Activated T-cell treated with anti-CD3 and anti-CD28 coated beads, Interleukin-2, amount 50 U/mL, for 4 hours (primary cell): ENCODE results near the gene DHRS9. TPM values are rescaled to one million over a fixed set of nuclear protein-coding genes. Genes with fewer than 3 reads are reported as not detected.

Experiments used
- ATAC-seq, 2 donors: fragments of 200-7000 bp; cut with Tn5 transposase; one replicate each; pipeline ENCODE4 v1.10.0; 2021
- DNase-seq: peaks from one replicate; pipeline ENCODE4 v3.0.0-alpha.2; 2020
- H3K27me3 Mint-ChIP-seq: one replicate; pipeline ENCODE4 v1.8.0; 2021; ENCODE audit warnings: low read depth, mixed read lengths
- H3K36me3 Mint-ChIP-seq: one replicate; pipeline ENCODE4 v1.8.0; 2022; ENCODE audit warnings: mixed read lengths; ENCODE audit not compliant: insufficient read depth
- H3K4me1 Mint-ChIP-seq: one replicate; pipeline ENCODE4 v1.8.0; 2021; ENCODE audit warnings: low read depth, mixed read lengths
- H3K4me3 Mint-ChIP-seq: one replicate; pipeline ENCODE4 v1.8.0; 2021; ENCODE audit warnings: mild to moderate bottlenecking, moderate library complexity, mixed read lengths
- H3K9me3 Mint-ChIP-seq: one replicate; pipeline ENCODE4 v1.8.0; 2021; ENCODE audit warnings: mixed read lengths
- total RNA-seq, 3 donors: library from RNA; stranded (reverse); gene quantifications; one replicate each; pipeline ENCODE4 v1.2.1, GENCODE V29; 2021

Gene DHRS9
- total RNA-seq, 3 donors from 2014 or later, result 3.6 to 4.6 (median 3.9) TPM

GRCh38 chr2:169073963-169074751, 4.8 kb downstream of the DHRS9 start:
- H3K4me1 Mint-ChIP-seq, result peaks cover 21% of the 10 kb centered on the region
- no peaks in the 10 kb centered on the region for H3K27me3 Mint-ChIP-seq
- ATAC-seq (peak; percentile 81 to 85), DNase-seq (no peak)
- H3K36me3 Mint-ChIP-seq, result no peaks in the 10 kb centered on the region
- H3K4me3 Mint-ChIP-seq, result no peak overlapping the region
- no peaks in the 10 kb centered on the region for H3K9me3 Mint-ChIP-seq

- no peaks in the 10 kb centered on the region for H3K9me3 Mint-ChIP-seq
- DNase-seq, result no peak
- H3K4me3 Mint-ChIP-seq, result no peak overlapping the region
- peaks cover 13% of the 10 kb centered on the region for H3K4me1 Mint-ChIP-seq
- no peaks in the 10 kb centered on the region for H3K36me3 Mint-ChIP-seq
- no peak for ATAC-seq
- no peaks in the 10 kb centered on the region for H3K27me3 Mint-ChIP-seq
These were observed 8.4 kb downstream of the DHRS9 start for GRCh38 chr2:169077674-169078240.

GRCh38 chr2:169080250-169081069, 11.1 kb downstream of the DHRS9 start:
- H3K4me1 Mint-ChIP-seq, result peaks cover 2% of the 10 kb centered on the region
- no peak overlapping the region for H3K4me3 Mint-ChIP-seq
- peaks cover 2% of the 10 kb centered on the region for H3K27me3 Mint-ChIP-seq
- no peak for DNase-seq
- no peaks in the 10 kb centered on the region for H3K9me3 Mint-ChIP-seq
- ATAC-seq, result no peak
- H3K36me3 Mint-ChIP-seq, result no peaks in the 10 kb centered on the region

- H3K36me3 Mint-ChIP-seq, result no peaks in the 10 kb centered on the region
- no peak for ATAC-seq
- no peak overlapping the region for H3K4me3 Mint-ChIP-seq
- no peaks in the 10 kb centered on the region for H3K9me3 Mint-ChIP-seq
- no peak for DNase-seq
- peaks cover 4% of the 10 kb centered on the region for H3K27me3 Mint-ChIP-seq
- H3K4me1 Mint-ChIP-seq, result peaks cover 2% of the 10 kb centered on the region
These were observed 12.2 kb downstream of the DHRS9 start for GRCh38 chr2:169081551-169081950.

- no peak overlapping the region for H3K4me3 Mint-ChIP-seq
- H3K27me3 Mint-ChIP-seq, result peaks cover 4% of the 10 kb centered on the region
- DNase-seq (no peak), ATAC-seq (peak in 1 of 2 donors; percentile 46)
- no peaks in the 10 kb centered on the region for H3K36me3 Mint-ChIP-seq
- peaks cover 2% of the 10 kb centered on the region for H3K4me1 Mint-ChIP-seq
- H3K9me3 Mint-ChIP-seq, result no peaks in the 10 kb centered on the region
These were observed 13.6 kb downstream of the DHRS9 start for GRCh38 chr2:169082995-169083394.

GRCh38 chr2:169086893-169087467, 17.6 kb downstream of the DHRS9 start:
- Mint-ChIP-seq H3K36me3 (no peaks in the 10 kb centered on the region), H3K4me3 (no peak overlapping the region), H3K4me1 (peaks cover 2% of the 10 kb centered on the region), H3K27me3 (peaks cover 4% of the 10 kb centered on the region), H3K9me3 (no peaks in the 10 kb centered on the region)
- ATAC-seq (no peak), DNase-seq (no peak)

GRCh38 chr2:169087757-169088379, 18.5 kb downstream of the DHRS9 start:
- Mint-ChIP-seq H3K27me3 (peaks cover 4% of the 10 kb centered on the region), H3K4me3 (no peak overlapping the region), H3K36me3 (no peaks in the 10 kb centered on the region), H3K9me3 (no peaks in the 10 kb centered on the region), H3K4me1 (peaks cover 2% of the 10 kb centered on the region)
- ATAC-seq (no peak), DNase-seq (no peak)

GRCh38 chr2:169089182-169089581, 19.8 kb downstream of the DHRS9 start:
- Mint-ChIP-seq H3K9me3 (no peaks in the 10 kb centered on the region), H3K4me1 (no peaks in the 10 kb centered on the region), H3K36me3 (no peaks in the 10 kb centered on the region), H3K4me3 (no peak overlapping the region), H3K27me3 (peaks cover 4% of the 10 kb centered on the region)
- DNase-seq, result no peak
- no peak for ATAC-seq

GRCh38 chr2:169090133-169090820, 20.9 kb downstream of the DHRS9 start:
- Mint-ChIP-seq H3K4me3 (no peak overlapping the region), H3K36me3 (no peaks in the 10 kb centered on the region), H3K27me3 (peaks cover 2% of the 10 kb centered on the region), H3K9me3 (no peaks in the 10 kb centered on the region), H3K4me1 (peaks cover under 1% of the 10 kb centered on the region)
- DNase-seq, result no peak
- no peak for ATAC-seq

- Mint-ChIP-seq H3K36me3 (no peaks in the 10 kb centered on the region), H3K4me3 (no peak overlapping the region), H3K9me3 (no peaks in the 10 kb centered on the region), H3K27me3 (peaks cover 2% of the 10 kb centered on the region), H3K4me1 (peaks cover 10% of the 10 kb centered on the region)
- no peak for DNase-seq
- ATAC-seq, result no peak
These were observed 21.9 kb downstream of the DHRS9 start for GRCh38 chr2:169091256-169091655.

GRCh38 chr2:169091761-169092519, 22.6 kb downstream of the DHRS9 start:
- Mint-ChIP-seq H3K4me3 (no peak overlapping the region), H3K4me1 (peaks cover 10% of the 10 kb centered on the region), H3K27me3 (no peaks in the 10 kb centered on the region), H3K9me3 (no peaks in the 10 kb centered on the region), H3K36me3 (no peaks in the 10 kb centered on the region)
- DNase-seq, result no peak
- no peak for ATAC-seq

GRCh38 chr2:169093535-169093934, 24.2 kb downstream of the DHRS9 start:
- H3K9me3 Mint-ChIP-seq, result no peaks in the 10 kb centered on the region
- H3K36me3 Mint-ChIP-seq, result no peaks in the 10 kb centered on the region
- no peaks in the 10 kb centered on the region for H3K27me3 Mint-ChIP-seq
- DNase-seq, result no peak
- ATAC-seq, result no peak
- no peak overlapping the region for H3K4me3 Mint-ChIP-seq
- peaks cover 10% of the 10 kb centered on the region for H3K4me1 Mint-ChIP-seq

GRCh38 chr2:169094676-169095075, 25.3 kb downstream of the DHRS9 start:
- ATAC-seq (no peak), DNase-seq (no peak)
- Mint-ChIP-seq H3K4me1 (peaks cover 10% of the 10 kb centered on the region), H3K9me3 (no peaks in the 10 kb centered on the region), H3K4me3 (no peak overlapping the region), H3K36me3 (no peaks in the 10 kb centered on the region), H3K27me3 (no peaks in the 10 kb centered on the region)
